ENCODE results near the gene HYLS1.
"Not testable (repeated sequence)": the region's sequence is repeated elsewhere in the genome, so short reads cannot be mapped to it uniquely, and the experiment has no call there.

The HYLS1 gene

GRCh38 chr11:125910226-125910849, 22.9 kb downstream of the HYLS1 start:
- Histone ChIP-seq H3K4me3 (IDR thresholded peaks at IDR 0.05; ENCODE audit: insufficient read depth, low read depth, low read length) (no peak overlapping the region), H3K9ac (no peak overlapping the region), H3K4me2 (no peak overlapping the region), H3K4me1 (ENCODE audit: low read depth, poor library complexity, severe bottlenecking) (no peaks in the 10 kb centered on the region), H3K79me2 (ENCODE audit: insufficient read depth, low read depth) (no peaks in the 10 kb centered on the region), H3K27me3 (ENCODE audit: insufficient read depth, low read depth) (no peaks in the 10 kb centered on the region), H3K36me3 (ENCODE audit: insufficient read depth) (no peaks in the 10 kb centered on the region), H4K20me1 (ENCODE audit: insufficient read depth) (no peaks in the 10 kb centered on the region), H2AFZ (ENCODE audit: low read depth) (no peak overlapping the region), H3K27ac (no peak overlapping the region)
- no peak for TF ChIP-seq CTCF (conservative IDR thresholded peaks at IDR 0.05; ENCODE audit: low read depth, low read length)

- H3K27ac ChIP-seq; H3K4me1 ChIP-seq (ENCODE audit: low read depth, poor library complexity, severe bottlenecking); H3K27me3 ChIP-seq (ENCODE audit: insufficient read depth, low read depth); H3K4me3 ChIP-seq (IDR thresholded peaks at IDR 0.05; ENCODE audit: insufficient read depth, low read depth, low read length); H4K20me1 ChIP-seq (ENCODE audit: insufficient read depth); H3K36me3 ChIP-seq (ENCODE audit: insufficient read depth); H3K79me2 ChIP-seq (ENCODE audit: insufficient read depth, low read depth); H2AFZ ChIP-seq (ENCODE audit: low read depth); H3K4me2 ChIP-seq; H3K9ac ChIP-seq: not testable (repeated sequence)
Measured at GRCh38 chr11:125914601-125915000, 27.1 kb downstream of the HYLS1 start.

- no peaks in the 10 kb centered on the region for H3K4me1 ChIP-seq (ENCODE audit: low read depth, poor library complexity, severe bottlenecking)
- no peak overlapping the region for H2AFZ ChIP-seq (ENCODE audit: low read depth)
- no peaks in the 10 kb centered on the region for H4K20me1 ChIP-seq (ENCODE audit: insufficient read depth)
- H3K79me2 ChIP-seq (ENCODE audit: insufficient read depth, low read depth): no peaks in the 10 kb centered on the region
- no peak overlapping the region for H3K9ac ChIP-seq
- no peak overlapping the region for H3K27ac ChIP-seq
- TF ChIP-seq CTCF (conservative IDR thresholded peaks at IDR 0.05; ENCODE audit: low read depth, low read length): no peak
- no peak overlapping the region for H3K4me2 ChIP-seq
- no peaks in the 10 kb centered on the region for H3K27me3 ChIP-seq (ENCODE audit: insufficient read depth, low read depth)
- H3K4me3 ChIP-seq (IDR thresholded peaks at IDR 0.05; ENCODE audit: insufficient read depth, low read depth, low read length): no peak overlapping the region
- H3K36me3 ChIP-seq (ENCODE audit: insufficient read depth): no peaks in the 10 kb centered on the region
Measured at GRCh38 chr11:125916683-125917347, 29.3 kb downstream of the HYLS1 start.

GRCh38 chr11:125918140-125918840, 30.8 kb downstream of the HYLS1 start:
- Histone ChIP-seq H4K20me1 (ENCODE audit: insufficient read depth) (no peaks in the 10 kb centered on the region), H3K4me1 (ENCODE audit: low read depth, poor library complexity, severe bottlenecking) (peaks cover 2% of the 10 kb centered on the region), H2AFZ (ENCODE audit: low read depth) (no peak overlapping the region), H3K36me3 (ENCODE audit: insufficient read depth) (no peaks in the 10 kb centered on the region), H3K27ac (no peak overlapping the region), H3K79me2 (ENCODE audit: insufficient read depth, low read depth) (no peaks in the 10 kb centered on the region), H3K4me3 (IDR thresholded peaks at IDR 0.05; ENCODE audit: insufficient read depth, low read depth, low read length) (no peak overlapping the region), H3K9ac (no peak overlapping the region), H3K27me3 (ENCODE audit: insufficient read depth, low read depth) (no peaks in the 10 kb centered on the region), H3K4me2 (no peak overlapping the region)
- TF ChIP-seq CTCF (conservative IDR thresholded peaks at IDR 0.05; ENCODE audit: low read depth, low read length): no peak

GRCh38 chr11:125921042-125921441, 33.6 kb downstream of the HYLS1 start:
- H3K4me3 ChIP-seq (IDR thresholded peaks at IDR 0.05; ENCODE audit: insufficient read depth, low read depth, low read length): no peak overlapping the region
- H3K27ac ChIP-seq: no peak overlapping the region
- no peak overlapping the region for H2AFZ ChIP-seq (ENCODE audit: low read depth)
- peaks cover 6% of the 10 kb centered on the region for H3K4me1 ChIP-seq (ENCODE audit: low read depth, poor library complexity, severe bottlenecking)
- H4K20me1 ChIP-seq (ENCODE audit: insufficient read depth): no peaks in the 10 kb centered on the region
- no peak overlapping the region for H3K4me2 ChIP-seq
- H3K79me2 ChIP-seq (ENCODE audit: insufficient read depth, low read depth): no peaks in the 10 kb centered on the region
- no peak overlapping the region for H3K9ac ChIP-seq
- no peaks in the 10 kb centered on the region for H3K27me3 ChIP-seq (ENCODE audit: insufficient read depth, low read depth)
- no peak for TF ChIP-seq CTCF (conservative IDR thresholded peaks at IDR 0.05; ENCODE audit: low read depth, low read length)
- no peaks in the 10 kb centered on the region for H3K36me3 ChIP-seq (ENCODE audit: insufficient read depth)
